Neural cell (in vitro differentiated cells): Measurements from ENCODE around the gene PDE9A.

Experiments
- CTCF ChIP-seq: fragments of 450-650 bp; IDR thresholded peaks from 2 replicates; pipeline ENCODE4 v1.5.1; 2014; ENCODE audit warnings: antibody characterized with exemption, mild to moderate bottlenecking, moderate library complexity; ENCODE audit not compliant: poor library complexity, severe bottlenecking
- EP300 ChIP-seq: fragments of 450-650 bp; conservative IDR thresholded peaks from 2 replicates; pipeline ENCODE4 v1.6.1; 2014; ENCODE audit warnings: antibody characterized with exemption, mild to moderate bottlenecking, moderate library complexity; ENCODE audit not compliant: poor library complexity, severe bottlenecking
- EZH2 ChIP-seq: fragments of 200-600, 300-800 bp; shearing (Covaris generic), sonication (generic); IDR thresholded peaks from 2 replicates; pipeline ENCODE4 v1.6.1; 2014; ENCODE audit warnings: antibody characterized with exemption, low read length, borderline replicate concordance, mild to moderate bottlenecking; ENCODE audit not compliant: insufficient read depth, poor library complexity, severe bottlenecking

- TF ChIP-seq CTCF (no peak), EP300 (no peak), EZH2 (no peak)
Measured at GRCh38 chr21:42653231-42654061, at the start of gene PDE9A.
